GM21737 (cell line): ENCODE results near the gene COG2.

Source experiments
- ATAC-seq: cut with Tn5 transposase; IDR thresholded peaks from one replicate; pipeline ENCODE4 v1.9.1; 2021; ENCODE audit warnings: mild to moderate bottlenecking, moderate library complexity; ENCODE audit not compliant: unreplicated experiment

Gene COG2

DNA sequence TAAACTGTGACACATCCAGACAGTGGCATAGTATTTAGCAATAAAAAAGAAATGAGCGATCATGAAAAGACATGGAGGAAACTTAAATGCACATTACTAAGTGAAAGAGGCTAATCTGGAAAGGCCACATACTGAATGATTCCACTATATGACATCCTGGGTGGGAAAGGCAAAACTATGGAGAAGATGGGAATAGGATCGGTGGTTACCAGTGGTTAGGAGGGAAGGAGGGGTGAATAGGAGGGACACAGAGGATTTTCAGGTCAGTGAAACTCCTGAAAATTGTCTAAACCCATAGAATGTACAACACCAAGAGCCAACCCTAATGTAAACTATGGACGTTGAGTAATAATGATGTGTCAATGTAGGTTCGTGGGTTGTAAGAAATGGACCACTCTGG, 57.9 kb downstream of the COG2 start:
- ATAC-seq, result no peak

DNA sequence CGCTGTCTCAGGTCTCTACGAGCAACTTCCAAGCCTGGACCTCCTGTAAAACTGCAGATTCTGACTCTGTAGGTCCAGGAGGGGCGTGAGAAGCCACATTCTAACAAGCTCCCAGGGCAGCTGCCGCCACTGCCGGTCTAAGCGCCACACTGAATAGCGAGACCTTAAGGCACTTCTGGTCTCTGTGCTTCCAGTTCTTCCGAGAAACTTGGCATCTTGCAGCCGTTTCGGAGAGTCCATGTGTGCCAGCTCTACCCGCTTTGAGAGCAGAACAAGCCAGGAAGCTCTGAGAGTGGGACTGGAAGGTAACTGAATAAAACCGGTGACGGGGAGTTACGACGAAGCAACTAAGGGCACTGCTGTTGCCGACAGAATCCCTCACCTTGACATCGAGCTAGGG, 59.2 kb downstream of the COG2 start:
- no peak for ATAC-seq

DNA sequence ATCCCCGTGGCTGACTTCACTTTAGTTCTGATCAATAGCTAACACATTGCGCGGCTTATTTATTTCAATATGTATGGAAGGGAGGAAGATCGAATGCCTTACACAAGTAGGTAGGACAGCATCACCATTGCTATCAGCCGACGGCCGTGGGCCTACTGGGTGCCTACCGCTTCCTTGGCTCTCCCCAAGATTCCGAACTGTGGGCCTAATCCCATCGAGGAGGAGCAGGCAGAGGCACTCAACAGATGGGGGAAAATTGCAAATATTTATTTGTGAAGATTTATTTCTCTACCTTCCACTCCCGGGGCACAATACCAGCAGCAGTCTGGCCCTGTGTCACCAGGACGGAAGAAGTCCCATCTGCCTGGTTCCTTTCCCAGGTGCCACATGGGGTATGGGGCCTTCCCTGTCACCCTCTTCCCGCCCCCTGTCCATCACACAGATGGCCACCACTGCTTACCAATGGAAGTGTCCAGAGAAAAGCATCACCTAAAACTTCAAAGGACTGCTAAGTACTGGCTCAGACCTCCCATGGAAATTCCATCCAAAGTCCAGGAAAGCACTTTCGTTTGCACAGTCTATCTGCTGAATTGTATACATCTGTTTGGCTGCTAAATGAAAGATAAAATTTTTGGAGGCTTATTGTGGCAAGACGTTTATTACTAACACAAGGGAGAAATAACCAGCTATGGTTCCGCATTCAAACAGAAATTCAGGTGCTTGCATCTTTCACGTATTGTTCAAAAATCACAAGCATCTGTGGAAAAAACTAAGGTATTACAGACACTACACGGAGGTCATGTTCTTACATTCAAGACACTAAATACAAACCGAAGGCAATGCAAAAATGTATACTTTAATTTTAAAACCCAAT, 59.9 kb downstream of the COG2 start:
- ATAC-seq, result no peak

DNA sequence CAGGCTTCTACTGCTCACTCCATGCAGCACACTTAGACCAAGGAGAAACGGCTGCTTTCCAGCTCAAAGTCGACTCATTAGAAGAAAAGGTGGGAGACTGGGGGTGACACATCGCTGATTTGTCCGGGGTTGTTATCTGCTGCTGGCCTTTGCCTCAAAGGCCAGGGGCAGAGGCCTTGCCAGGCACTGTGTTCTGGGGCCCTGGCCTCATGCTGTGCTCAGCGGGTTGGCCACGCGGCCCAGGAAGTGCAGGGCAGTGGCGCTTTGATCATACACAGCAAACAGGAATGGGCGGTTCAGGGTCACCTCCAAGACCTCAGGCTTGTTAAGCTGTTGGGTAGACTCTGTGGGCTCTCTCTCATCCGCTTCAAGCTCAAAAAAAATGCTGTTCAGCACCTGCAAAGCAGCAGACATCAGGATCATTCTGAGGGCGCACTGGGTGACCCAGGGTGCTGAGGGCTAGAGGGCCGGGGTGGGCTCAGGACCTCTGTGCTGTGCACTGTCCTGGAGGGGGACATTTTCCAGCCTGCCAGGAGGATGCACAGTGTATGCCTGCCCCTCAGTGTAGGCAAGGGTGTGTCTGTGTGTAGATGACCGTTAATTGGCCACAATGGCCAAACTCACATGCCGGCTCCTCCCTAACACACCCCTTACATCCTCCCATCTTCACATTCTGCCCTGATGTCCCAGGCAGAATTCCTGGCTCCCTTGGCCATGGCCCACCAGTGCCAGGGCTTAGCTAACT, 60.8 kb downstream of the COG2 start:
- no peak for ATAC-seq

DNA sequence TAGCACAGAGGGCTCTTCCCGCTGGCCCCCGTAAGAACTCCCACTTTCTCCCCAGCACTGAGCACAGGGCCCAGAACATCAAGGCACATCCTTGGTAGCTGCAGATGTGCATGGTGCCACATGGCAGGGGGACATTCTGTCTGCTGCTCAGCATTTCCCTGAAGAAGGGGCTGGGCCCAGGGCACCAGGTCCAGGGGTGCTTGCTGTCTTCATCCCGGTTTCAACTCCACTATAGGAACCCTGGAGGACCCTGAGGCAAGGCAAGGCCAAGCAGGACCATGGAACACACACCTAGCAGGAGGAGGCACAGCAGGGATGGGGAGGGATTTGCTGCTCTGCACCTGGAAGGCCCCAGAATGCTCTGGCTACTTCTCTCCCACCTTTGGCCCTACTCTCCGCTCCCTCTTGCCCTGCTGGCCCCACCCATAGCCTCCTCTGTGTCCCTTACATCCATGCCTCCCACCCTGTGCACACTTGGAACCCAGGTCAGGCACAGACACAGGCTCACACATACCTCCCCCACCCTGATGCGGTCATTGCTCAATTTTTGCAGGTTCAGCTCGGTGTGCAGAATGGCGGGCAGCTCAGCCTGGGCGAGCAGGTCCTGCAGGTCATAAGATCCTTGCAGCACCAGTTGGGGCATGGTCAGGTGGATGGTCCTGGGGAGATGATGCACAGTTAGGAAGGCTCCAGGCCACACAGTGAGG, 61.6 kb downstream of the COG2 start:
- no peak for ATAC-seq

DNA sequence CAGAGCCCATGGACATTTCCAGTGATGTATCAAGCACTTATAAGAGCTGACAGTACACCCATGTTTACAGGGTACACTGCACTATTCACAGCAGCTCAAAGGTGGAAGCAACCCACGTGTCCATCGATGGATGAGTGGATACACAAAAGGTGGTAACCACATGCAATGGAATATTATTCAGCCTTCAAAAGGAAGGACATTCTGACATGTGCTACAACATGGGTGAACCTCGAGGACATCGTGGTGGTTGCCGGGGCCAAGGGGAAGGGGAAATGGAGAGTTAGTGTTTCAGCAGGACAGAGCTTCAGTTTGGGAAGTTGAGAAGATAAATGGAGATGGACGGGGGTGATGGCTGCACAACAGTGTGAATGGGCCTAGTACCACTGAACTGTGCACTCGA, 62.5 kb downstream of the COG2 start:
- ATAC-seq, result no peak

DNA sequence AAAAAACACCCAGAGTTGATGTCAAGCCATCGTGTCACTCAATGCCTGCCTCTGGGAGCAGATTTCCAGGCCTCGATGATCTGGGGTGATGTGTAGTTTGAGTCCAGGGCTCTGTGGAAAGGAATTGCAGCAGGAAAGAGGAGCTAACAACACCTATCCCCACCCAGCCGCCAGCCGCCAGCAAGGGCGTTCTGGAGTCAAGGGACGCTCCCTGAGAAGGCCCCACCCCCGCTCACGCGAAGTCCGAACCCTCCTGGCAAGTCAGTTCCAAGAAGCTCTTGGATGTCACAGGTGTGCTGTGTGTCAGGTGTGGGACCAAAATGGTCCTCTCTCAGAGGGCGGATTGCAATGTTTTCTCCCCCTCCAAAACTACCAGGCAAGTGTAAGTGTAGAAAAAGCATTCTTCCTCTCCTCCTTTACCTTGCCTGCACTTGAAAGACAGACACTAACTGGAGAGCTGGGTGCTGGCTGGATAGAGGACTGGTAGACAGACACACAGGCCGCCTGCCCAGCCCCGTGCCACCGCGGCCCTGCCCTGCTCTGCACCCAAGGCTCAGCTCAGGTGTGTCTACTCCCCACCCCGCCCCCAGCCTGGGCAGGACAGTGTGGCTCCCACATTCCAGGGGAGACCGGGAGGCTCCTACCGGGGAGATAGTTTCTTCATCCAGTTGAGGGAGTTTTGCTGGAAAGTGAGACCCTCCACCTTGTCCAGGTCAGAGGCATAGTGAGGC, 63.2 kb downstream of the COG2 start:
- no peak for ATAC-seq

DNA sequence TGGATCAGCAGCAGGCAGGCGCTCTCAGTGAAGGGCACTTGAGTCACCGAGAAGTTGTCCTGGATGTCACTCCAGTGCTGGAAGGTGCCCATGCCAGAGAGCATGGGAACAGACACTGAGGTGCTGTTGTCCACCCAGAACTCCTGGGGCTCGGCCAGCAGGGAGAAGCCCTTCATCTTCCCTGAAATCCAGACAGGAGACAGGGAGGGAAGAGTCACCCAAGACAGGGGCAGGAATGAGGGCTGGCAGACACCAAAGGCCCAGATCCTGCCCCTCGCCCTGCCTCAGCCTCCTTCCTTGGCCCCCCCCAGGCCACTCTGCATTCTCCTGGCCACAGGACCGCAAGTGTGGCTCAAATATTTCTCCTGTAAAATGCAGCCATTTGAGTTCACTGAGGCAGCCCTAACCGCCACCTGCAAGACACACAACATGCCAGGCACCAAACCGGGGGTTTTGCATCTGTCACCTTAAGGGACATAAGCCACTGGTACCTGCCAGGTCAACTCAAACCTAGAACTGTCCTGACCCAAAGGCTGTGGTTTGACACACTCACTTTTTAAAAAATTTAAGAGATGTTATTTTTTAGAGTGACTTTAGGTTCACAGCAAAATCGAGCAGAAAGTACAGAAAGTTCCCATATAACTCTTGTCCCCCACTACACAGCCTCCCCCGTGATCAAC, 63.9 kb downstream of the COG2 start:
- no peak for ATAC-seq

DNA sequence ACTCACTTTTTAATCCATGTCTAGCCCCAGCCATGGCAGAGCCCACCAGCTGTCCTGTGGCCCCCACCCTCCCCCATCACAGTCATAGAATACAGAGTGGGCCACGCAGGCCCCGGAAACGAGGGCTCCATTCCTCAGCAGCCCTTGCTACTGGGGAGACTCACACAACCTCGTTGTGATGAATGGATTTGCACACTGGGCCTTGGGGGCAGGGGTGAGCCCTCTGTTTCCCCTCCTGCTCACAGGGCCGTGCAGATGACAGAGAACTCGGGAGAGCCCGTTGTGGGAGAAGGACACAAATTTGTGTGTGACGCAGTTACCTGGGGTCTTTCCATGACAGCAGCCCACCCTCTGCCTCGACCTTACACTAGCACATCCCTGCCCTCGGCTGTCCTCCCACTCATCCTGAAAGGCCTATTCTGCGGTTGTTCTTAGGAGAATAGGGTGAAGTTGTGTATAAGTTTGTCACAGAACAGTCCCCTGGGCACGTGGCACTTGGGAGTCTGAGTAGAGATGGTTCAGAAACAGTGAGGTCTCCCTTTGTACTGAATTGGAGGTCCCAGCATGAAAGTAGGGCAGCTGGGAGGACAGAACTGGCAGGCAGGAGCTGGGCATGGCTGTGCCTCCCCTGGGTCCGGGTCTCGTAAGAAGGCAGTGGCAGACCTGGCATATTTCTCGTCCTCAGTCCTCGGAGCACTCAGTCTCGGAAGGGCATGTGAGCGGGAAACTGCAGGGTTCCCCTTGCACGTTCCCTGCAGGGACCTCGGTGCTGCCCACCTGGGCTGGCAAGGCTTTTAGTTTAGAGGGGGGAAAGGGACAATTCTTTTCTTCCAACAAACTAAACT, 64.8 kb downstream of the COG2 start:
- ATAC-seq, result no peak

DNA sequence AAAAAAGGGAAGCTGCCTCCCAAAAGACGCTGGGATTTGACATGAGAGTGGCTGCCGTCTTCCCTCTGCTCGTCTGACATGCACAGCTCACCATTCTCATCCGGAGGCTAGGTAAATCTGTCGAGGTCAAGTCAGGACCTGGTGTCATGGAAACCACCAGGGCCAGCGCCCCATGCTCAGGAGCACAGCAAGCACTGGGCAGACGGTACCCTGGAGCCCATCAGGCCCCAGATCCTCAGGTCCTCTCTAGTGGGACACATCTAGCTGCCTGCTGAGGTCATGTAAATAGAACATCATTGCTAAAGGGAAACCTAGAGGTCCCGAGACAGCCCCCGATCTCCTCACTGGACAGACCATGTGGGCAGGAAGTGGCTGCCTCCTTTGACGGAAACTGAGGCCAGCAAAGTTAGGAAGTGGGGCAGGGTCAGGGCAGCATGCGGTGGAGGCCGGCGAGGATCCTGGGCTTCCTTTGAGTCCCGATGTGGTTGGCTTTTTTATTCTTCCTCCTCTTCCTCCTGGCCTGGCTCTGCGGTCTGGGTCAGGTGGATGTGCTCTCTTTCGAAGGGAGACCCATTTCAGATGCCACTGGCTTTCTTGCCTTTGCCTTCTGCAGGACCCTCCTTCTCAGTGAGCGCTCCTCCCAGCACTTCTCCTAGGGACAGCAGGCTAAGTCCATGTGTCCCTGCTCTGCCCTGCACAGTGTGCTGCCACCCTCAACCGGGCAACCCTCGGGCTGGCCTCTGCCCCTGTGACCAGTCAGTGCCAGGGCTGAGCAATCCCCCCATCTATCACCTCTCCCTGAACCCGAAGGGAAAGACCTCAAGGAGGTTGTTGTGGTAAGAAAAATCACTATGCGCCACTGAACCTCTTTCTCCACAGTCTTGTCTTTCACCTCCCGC, 65.7 kb downstream of the COG2 start:
- ATAC-seq, result no peak

DNA sequence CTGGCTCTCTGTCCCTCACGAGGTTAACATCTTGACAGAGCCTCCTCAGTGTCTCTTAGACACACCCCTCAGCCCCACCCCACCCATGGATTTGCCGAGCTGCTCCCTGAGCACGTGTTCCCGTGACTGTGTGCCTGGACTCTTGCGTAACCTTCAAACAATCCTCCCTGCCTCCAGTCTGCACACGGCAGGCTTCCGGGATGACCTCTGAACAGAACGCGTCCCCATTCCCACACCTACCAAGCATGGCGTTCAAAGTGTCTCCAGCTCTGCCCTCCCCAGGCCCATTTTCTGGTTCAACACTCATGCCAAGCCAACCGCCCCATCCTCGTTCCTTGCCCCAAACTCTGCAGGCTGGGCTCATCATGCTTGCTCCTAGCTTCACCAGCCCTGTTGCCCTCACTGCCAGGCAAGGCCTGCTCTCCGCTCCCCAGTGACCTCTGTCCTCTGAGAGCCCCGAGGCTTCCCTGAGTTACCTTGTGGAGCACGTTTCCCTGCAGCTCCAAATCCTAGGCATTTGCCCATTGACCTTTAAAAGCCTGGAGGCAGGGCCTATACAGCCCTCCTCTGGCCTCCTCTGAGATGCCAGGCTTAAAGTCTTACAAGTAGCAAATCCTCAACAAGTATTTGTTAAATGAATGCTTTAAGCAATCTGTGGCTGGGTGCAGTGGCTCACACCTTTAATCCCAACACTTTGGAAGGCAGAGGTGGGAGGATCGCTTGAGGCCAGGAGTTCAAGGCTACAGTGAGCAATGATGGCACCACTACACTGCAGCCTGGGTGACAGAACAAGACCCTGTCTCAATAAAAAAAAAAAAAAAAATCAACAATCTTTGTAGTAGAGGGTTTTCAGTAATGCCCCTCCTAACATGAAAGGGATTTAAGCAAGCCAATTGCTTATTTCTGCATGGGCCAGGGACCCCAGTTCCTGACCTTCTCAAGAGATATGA, 66.6 kb downstream of the COG2 start:
- no peak for ATAC-seq

DNA sequence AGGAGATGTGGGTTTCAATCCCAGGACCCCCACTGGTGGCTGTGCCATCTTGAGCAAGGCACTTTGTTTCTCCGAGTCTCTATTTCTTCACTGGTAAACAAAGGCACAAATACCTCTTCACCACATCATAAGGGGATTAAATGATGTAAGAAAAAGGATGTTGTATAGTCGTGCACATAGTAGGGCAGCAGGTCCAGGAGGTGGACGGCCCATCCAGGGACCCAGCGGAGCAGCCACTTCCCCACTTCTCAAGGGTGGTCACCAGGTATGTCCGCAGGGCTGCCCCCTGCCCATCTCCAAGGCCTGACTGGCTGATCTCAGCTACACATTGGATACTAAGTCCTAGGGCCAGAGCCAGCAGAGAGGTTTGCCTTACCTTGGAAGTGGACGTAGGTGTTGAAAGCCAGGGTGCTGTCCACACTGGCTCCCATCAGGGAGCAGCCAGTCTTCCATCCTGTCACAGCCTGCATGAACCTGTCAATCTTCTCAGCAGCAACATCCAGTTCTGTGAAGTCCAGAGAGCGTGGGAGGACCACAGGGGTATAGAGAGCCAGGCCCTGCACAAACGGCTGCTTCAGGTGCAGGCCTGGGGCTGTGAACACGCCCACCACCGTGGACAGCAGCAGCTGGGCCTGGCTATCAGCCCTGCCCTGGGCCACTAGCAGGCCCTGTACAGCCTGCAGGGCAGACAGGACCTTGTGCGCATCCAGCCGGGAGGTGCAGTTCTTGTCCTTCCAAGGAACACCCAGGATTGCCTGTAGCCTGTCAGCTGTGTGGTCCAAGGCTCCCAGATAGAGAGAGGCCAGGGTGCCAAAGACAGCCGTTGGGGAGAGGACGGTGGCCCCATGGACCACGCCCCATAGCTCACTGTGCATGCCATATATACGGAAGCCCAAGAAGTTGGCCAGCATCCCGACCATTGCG, 67.6 kb downstream of the COG2 start:
- no peak for ATAC-seq

DNA sequence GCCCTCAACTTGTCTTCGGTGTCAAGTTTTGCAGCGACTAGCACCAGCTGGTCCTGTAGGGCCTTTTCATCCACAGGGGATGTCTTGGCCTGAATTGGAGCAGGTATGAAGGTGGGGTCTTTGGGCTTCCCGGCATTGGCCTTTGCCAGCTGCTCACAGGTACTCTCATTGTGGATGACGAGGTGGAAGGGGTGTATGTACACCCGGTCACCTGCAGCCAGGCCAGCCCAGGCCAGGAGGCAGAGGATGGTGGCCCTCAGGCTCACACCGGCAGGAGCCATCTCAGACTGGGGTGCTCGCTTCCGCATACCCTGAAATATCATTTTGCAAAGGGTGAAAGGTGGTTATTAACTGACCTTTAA, 68.2 kb downstream of the COG2 start:
- ATAC-seq, result no peak

DNA sequence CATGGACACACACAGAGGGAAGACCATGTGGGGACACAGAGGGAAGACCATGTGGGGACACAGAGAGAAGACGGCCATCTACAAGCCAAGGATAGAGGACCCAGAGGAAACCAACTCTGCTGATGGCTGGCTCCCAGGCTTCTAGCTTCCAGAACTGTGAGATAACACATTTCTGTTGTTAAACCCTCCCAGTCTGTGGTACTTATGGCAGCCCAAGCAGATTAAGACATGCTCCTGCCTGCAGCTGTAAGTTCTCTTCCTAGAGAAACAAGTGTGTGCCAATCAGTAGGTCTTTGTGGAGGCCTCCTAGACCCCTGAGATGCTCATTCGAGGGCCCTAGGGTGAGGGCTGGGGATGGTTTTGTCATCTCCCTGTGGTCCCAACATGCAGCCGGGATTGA, 69.0 kb downstream of the COG2 start:
- ATAC-seq, result no peak

DNA sequence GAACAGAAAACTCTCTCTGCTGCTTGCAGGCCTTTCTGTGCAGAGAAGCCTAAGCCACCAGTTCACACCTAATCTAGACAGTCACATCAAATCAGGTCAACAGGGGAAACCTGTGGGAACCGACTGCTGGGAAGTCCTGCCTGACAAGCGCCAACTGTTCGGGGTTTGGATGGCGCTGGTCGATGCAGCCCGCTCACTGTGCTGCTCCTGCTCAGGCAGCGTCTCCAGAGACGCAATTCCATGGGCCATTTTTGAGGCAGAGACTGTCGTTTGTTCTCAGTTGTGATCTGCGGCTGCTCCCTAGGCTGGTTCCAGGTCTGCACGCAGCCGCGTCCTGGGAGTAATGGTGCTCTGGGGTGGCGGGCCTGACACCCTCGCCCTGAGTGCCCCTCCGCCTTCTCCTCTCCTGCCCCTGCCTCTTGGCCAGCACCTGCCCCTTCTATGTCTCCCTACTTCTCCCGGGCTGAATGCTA, 70.2 kb downstream of the COG2 start:
- ATAC-seq, result no peak

DNA sequence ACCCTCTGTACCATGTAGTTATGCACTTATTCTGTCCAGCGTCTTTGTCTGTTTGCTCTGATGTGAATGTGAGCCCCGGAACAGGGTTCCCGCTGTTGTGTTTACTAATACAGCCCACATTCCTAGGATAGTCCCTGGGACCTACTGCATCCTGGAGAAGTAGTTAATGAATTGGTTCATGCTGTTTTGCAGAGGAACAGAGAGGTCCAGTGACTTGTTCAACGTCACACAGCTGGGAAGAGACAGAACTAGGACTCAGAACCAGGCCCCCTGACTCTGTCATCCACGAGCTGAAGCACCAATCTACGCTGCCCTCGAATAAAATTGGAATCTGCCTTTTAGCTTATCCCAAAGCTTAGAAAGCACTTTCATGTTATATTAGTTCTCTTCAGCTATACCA, 70.9 kb downstream of the COG2 start:
- no peak for ATAC-seq
